Measurements from ENCODE around the gene SOD3.

The SOD3 gene

DNA sequence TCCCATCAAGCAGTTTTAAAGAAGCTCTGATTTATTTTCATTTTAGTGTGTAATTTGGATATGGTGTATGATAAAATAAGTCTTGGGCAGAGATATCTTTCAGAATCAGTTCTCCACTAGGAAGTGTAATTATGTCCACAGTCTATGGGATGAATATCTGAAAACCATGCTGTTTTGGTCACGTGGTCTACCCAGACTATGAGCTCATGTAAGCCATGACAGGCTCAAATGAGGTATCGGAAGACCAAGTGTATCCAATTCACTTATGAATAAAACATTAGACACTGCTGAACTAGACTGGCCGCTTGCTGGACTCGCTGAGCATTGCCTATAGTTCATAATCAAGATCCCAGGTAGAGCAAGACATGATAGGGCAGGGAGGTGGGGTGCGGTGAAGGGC lies 50.5 kb downstream of the SOD3 start:
- DNase-seq, result no peak

GRCh38 chr4:24846716-24847115 lies 51.3 kb downstream of the SOD3 start:
- DNase-seq, result no peak

GRCh38 chr4:24849351-24849750 lies 54.0 kb downstream of the SOD3 start:
- no peak for DNase-seq

DNA sequence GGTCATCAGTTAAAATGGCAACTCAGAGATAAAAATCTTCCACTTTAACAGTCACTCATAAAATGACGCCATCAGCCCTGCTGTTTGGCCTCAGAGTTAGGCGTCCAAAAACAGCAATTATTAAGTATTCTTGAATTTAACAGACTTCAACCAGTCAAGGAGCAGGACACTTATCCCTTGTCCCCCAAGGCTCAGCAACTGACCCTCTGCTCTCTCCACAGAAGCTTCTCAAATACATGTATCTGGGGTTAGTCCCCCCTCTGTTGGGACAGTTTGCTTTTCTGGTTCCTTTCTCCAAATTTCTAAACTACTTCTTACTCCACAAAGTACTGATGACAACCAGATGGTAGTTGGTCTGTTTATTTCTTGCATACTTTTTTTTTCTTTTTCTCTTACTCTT lies 54.4 kb downstream of the SOD3 start:
- DNase-seq, result no peak

All from activated naive CD4-positive, alpha-beta T cell treated with Interleukin-2 at 50 U/mL for 16 hours (primary cell).